ENCODE data around the gene PADI3. TPM values are rescaled to one million over a fixed set of nuclear protein-coding genes. Genes with fewer than 3 reads are reported as not detected.

PADI3 gene
- total and polyA plus RNA-seq, 2 donors (not counting 3 experiments of a cell fraction or from before 2014, with no cell fraction given): not detected

DNA sequence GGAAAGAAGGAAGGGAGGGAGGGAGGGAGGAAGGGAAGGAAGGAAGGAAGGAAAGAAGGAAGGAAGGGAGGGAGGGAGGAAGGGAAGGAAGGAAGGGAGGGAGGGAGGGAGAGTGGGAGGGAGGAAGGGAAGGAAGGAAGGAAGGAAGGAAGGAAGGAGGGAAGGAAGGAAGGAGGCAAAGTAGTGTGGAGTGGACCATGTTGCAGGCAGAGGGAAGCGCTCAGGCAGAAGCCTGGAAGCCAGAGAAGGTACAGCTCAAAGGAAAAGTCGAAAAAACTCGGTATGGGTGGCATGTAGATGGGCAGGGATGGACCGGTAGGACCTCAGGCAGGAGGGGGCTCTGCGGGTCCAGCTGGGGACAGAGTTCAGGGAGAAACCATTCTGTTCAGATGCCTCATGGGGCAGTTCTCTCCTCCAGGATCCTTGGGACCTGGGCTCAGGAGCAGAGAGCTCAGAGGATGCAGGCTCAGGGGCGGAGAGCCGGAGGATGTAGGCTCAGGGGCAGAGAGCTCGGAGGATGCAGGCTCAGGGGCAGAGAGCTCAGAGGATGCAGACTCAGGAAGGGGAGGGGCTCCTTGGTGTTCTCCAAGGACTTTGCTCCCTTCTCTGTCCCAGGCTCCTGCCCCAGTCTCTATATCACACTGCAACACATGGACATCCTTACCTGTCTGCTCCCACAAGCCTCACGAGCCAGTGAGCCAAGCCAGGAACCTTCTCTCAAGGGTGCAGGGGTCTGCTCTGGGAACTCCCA lies 13.6 kb upstream of the PADI3 start:
- H3K4me3 ChIP-seq (replicated peaks in 1 of 3; ENCODE audit: insufficient read depth in 1 of 3, low read depth in 1 of 3, low read length in 3 of 3): no peak overlapping the region
- no peaks in the 10 kb centered on the region for H3K27me3 ChIP-seq (ENCODE audit: control insufficient read depth in 2 of 2, insufficient read depth in 2 of 2, low read length in 2 of 2)
- peaks cover 18% of the 10 kb centered on the region for H3K4me1 ChIP-seq (ENCODE audit: control insufficient read depth, extremely low read depth, insufficient read depth, low read length)
- H3K4me2 ChIP-seq (ENCODE audit: insufficient read depth, low read length): no peak overlapping the region
- H3K9ac ChIP-seq (replicated peaks; ENCODE audit: extremely low read depth, insufficient read depth, low read length): no peak overlapping the region
- no peaks in the 10 kb centered on the region for H3K9me1 ChIP-seq (replicated peaks; ENCODE audit: control insufficient read depth, extremely low read depth, insufficient read depth, low read length)
- no peaks in the 10 kb centered on the region for H3K9me3 ChIP-seq (replicated peaks; ENCODE audit: control insufficient read depth, insufficient read depth, low read length)
- FAIRE-seq (no peak), DNase-seq (ENCODE audit: low read depth, low spot score) (no peak)
- dilution Hi-C loops (cut with MboI; ENCODE audit: extremely low pct_ligation_motif_present, low sequenced_read_pairs) (no loop called here), intact Hi-C loops (cut with micrococcal nuclease) (loop anchor here (5.0 to 10.0 kb wide), 2 partner anchors 169 to 283 kb away; no protein-coding TSS in a partner anchor)
- BruUV-seq (replicated peaks): no TSS peak
- CTCF ChIA-PET: interaction anchor here (1.0 to 8.7 kb wide), 5 partner anchors 13 to 175 kb away, joined by 3 to 261 read pairs (median 10); partner anchors contain the start of gene PADI3
- no peaks in the 10 kb centered on the region for H3K36me3 ChIP-seq (ENCODE audit: control insufficient read depth in 2 of 2, extremely low read depth in 1 of 2, insufficient read depth in 2 of 2, low read length in 2 of 2)
- TF ChIP-seq POLR2AphosphoS5 (IDR thresholded peaks at IDR 0.05; ENCODE audit: insufficient read depth, low read depth, low read length) (no peak), MYC (IDR thresholded peaks at IDR 0.05; ENCODE audit: low read depth, low read length) (no peak), EZH2 (IDR thresholded peaks at IDR 0.05; ENCODE audit: borderline replicate concordance, low read depth, low read length, severe bottlenecking) (no peak), POLR2A (IDR thresholded peaks at IDR 0.05; ENCODE audit: low read depth, low read length) (no peak)
- TF ChIP-seq, protein P1, sequence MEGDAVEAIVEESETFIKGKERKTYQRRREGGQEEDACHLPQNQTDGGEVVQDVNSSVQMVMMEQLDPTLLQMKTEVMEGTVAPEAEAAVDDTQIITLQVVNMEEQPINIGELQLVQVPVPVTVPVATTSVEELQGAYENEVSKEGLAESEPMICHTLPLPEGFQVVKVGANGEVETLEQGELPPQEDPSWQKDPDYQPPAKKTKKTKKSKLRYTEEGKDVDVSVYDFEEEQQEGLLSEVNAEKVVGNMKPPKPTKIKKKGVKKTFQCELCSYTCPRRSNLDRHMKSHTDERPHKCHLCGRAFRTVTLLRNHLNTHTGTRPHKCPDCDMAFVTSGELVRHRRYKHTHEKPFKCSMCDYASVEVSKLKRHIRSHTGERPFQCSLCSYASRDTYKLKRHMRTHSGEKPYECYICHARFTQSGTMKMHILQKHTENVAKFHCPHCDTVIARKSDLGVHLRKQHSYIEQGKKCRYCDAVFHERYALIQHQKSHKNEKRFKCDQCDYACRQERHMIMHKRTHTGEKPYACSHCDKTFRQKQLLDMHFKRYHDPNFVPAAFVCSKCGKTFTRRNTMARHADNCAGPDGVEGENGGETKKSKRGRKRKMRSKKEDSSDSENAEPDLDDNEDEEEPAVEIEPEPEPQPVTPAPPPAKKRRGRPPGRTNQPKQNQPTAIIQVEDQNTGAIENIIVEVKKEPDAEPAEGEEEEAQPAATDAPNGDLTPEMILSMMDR (IDR thresholded peaks at IDR 0.05; ENCODE audit: extremely low read depth in 1 of 2, insufficient read depth in 1 of 2, low read depth in 1 of 2, low read length in 2 of 2): no peak
- POLR2A ChIA-PET: no interaction called here
- H3K79me2 ChIP-seq (ENCODE audit: control insufficient read depth, insufficient read depth, low read length): no peaks in the 10 kb centered on the region
- H3K27ac ChIP-seq (ENCODE audit: insufficient read depth, low read depth, low read length): no peak overlapping the region
- H2AFZ ChIP-seq (ENCODE audit: low read depth, low read length): no peak overlapping the region
- no peaks in the 10 kb centered on the region for H4K20me1 ChIP-seq (replicated peaks; ENCODE audit: control insufficient read depth, extremely low read depth, insufficient read depth, low read length)

Data from endothelial cell of umbilical vein (primary cell).